Measurements from ENCODE around the gene ARHGAP26. TPM values are rescaled to one million over a fixed set of nuclear protein-coding genes. Genes with fewer than 3 reads are reported as not detected.
"Not testable (repeated sequence)": the region's sequence is repeated elsewhere in the genome, so short reads cannot be mapped to it uniquely, and the experiment has no call there.

Gene ARHGAP26
- total RNA-seq, 4 donors from 2014 or later, result 11.0 to 23.3 (median 14.3) TPM

- WGBS, 2 donors, result 78 to 91% methylated on average over 3 of the region's 3 CpGs
- no peak overlapping the region for H3K4me3 ChIP-seq (ENCODE audit: low read depth, poor library complexity, severe bottlenecking)
- no peak for DNase-seq (ENCODE audit: low spot score in 2 of 2)
- TF ChIP-seq CTCF (IDR thresholded peaks at IDR 0.05) (no peak), POLR2A (IDR thresholded peaks at IDR 0.05) (no peak)
- intact Hi-C loops (cut with DNase I; ENCODE audit: low total_unique reads), result loop anchor here (10.0 kb wide), 1 partner anchor 904 kb away; no protein-coding TSS in a partner anchor
These were observed 150.9 kb downstream of the ARHGAP26 start for GRCh38 chr5:142920849-142921612.

GRCh38 chr5:142922223-142922952, 152.2 kb downstream of the ARHGAP26 start:
- intact Hi-C loops (cut with DNase I; ENCODE audit: low total_unique reads), result loop anchor here (10.0 kb wide), 1 partner anchor 902 kb away; no protein-coding TSS in a partner anchor
- no peak for TF ChIP-seq CTCF (IDR thresholded peaks at IDR 0.05)
- TF ChIP-seq POLR2A (IDR thresholded peaks at IDR 0.05), result no peak

GRCh38 chr5:142924135-142924883, 154.1 kb downstream of the ARHGAP26 start:
- H3K4me3 ChIP-seq (ENCODE audit: low read depth, poor library complexity, severe bottlenecking), result no peak overlapping the region
- intact Hi-C loops (cut with DNase I; ENCODE audit: low total_unique reads), result loop anchor here (10.0 kb wide), 1 partner anchor 900 kb away; no protein-coding TSS in a partner anchor
- 84 to 94% methylated on average over 1 of the region's 1 CpG for WGBS, 2 donors
- no peak for DNase-seq (ENCODE audit: low spot score in 2 of 2)
- TF ChIP-seq CTCF (IDR thresholded peaks at IDR 0.05) (no peak), POLR2A (IDR thresholded peaks at IDR 0.05) (no peak)

More at GRCh38 chr5:142922223-142922952, 152.2 kb downstream of the ARHGAP26 start:
- 64 to 85% methylated on average over 1 of the region's 1 CpG for WGBS, 2 donors
- no peak for DNase-seq (ENCODE audit: low spot score in 2 of 2)
- no peak overlapping the region for H3K4me3 ChIP-seq (ENCODE audit: low read depth, poor library complexity, severe bottlenecking)

- WGBS, 2 donors, result 0 to 1% methylated on average over 3 of the region's 3 CpGs
- intact Hi-C loops (cut with DNase I; ENCODE audit: low total_unique reads), result loop anchor here (10.0 kb wide), 1 partner anchor 899 kb away; no protein-coding TSS in a partner anchor
- no peak for DNase-seq (ENCODE audit: low spot score in 2 of 2)
- no peak overlapping the region for H3K4me3 ChIP-seq (ENCODE audit: low read depth, poor library complexity, severe bottlenecking)
- TF ChIP-seq CTCF (IDR thresholded peaks at IDR 0.05), result no peak
- TF ChIP-seq POLR2A (IDR thresholded peaks at IDR 0.05), result no peak
These were observed 155.6 kb downstream of the ARHGAP26 start for GRCh38 chr5:142925795-142926194.

- H3K4me3 ChIP-seq (ENCODE audit: low read depth, poor library complexity, severe bottlenecking), result no peak overlapping the region
- intact Hi-C loops (cut with DNase I; ENCODE audit: low total_unique reads), result loop anchor here (10.0 kb wide), 1 partner anchor 898 kb away; no protein-coding TSS in a partner anchor
- TF ChIP-seq POLR2A (IDR thresholded peaks at IDR 0.05) (no peak), CTCF (IDR thresholded peaks at IDR 0.05) (no peak)
- DNase-seq (ENCODE audit: low spot score in 2 of 2), result no peak
- WGBS, 2 donors, result 75 to 83% methylated on average over 4 of the region's 4 CpGs
These were observed 156.4 kb downstream of the ARHGAP26 start for GRCh38 chr5:142926549-142926948.

- DNase-seq (ENCODE audit: low spot score in 2 of 2); H3K4me3 ChIP-seq (ENCODE audit: low read depth, poor library complexity, severe bottlenecking): not testable (repeated sequence)
- 84 to 89% methylated on average over 11 of the region's 11 CpGs for WGBS, 2 donors
- intact Hi-C loops (cut with DNase I; ENCODE audit: low total_unique reads), result loop anchor here (10.0 kb wide), 1 partner anchor 896 kb away; no protein-coding TSS in a partner anchor
These were observed 158.8 kb downstream of the ARHGAP26 start for GRCh38 chr5:142928999-142929398.

Data from lower leg skin (tissue), 4 donors.